SU-DHL-6 (cell line): ENCODE results near the gene MAP2K5.

Source experiments
- H2AFZ ChIP-seq: fragments of 200-600 bp; sonication (generic); 2 replicates; pipeline ENCODE4 v1.6.1; 2014; ENCODE audit warnings: low read depth, mild to moderate bottlenecking, moderate library complexity, mixed read lengths, antibody characterized with exemption, low read length; ENCODE audit not compliant: severe bottlenecking
- H3F3A ChIP-seq: fragments of 200-600 bp; shearing (Covaris generic); 2 replicates; pipeline ENCODE4 v1.6.0; 2016; ENCODE audit warnings: antibody characterized with exemption, mild to moderate bottlenecking; ENCODE audit not compliant: insufficient read depth
- H3K27ac ChIP-seq: fragments of 200-600 bp; sonication (generic); 2 replicates; pipeline ENCODE4 v1.5.1; 2016; ENCODE audit warnings: low read depth, mild to moderate bottlenecking, low read length, moderate library complexity, mixed read lengths
- H3K27me3 ChIP-seq: fragments of 200-600 bp; sonication (generic), shearing (Covaris generic); 2 replicates; pipeline ENCODE4 v1.6.0; 2014; ENCODE audit warnings: mild to moderate bottlenecking, low read length
- H3K36me3 ChIP-seq: fragments of 200-600 bp; sonication (generic); 2 replicates; pipeline ENCODE4 v1.6.1; 2014; ENCODE audit warnings: mild to moderate bottlenecking, low read length, mixed read lengths
- H3K4me2 ChIP-seq: fragments of 300-600, 200-600 bp; shearing (Covaris generic), sonication (generic); 2 replicates; pipeline ENCODE4 v1.6.0; 2014; ENCODE audit warnings: low read length, low read depth, mild to moderate bottlenecking; ENCODE audit not compliant: poor library complexity, severe bottlenecking
- H3K4me3 ChIP-seq: fragments of 200-600 bp; sonication (generic); 2 replicates; pipeline ENCODE4 v1.5.1; 2014; ENCODE audit warnings: antibody characterized with exemption, low read length, mild to moderate bottlenecking, mixed read lengths; ENCODE audit not compliant: insufficient read depth, poor library complexity, severe bottlenecking
- H3K79me2 ChIP-seq: fragments of 200-600 bp; sonication (generic); 2 replicates; pipeline ENCODE4 v1.6.1; 2014; ENCODE audit warnings: mild to moderate bottlenecking, low read length, moderate library complexity; ENCODE audit not compliant: insufficient read depth
- H3K9ac ChIP-seq: fragments of 200-600 bp; sonication (generic); 2 replicates; pipeline ENCODE4 v1.7.0; 2014; ENCODE audit warnings: mild to moderate bottlenecking, low read length
- H3K9me2 ChIP-seq: fragments of 200-600 bp; sonication (generic); replicated peaks from 2 replicates; pipeline ENCODE4 v1.6.1; 2014; ENCODE audit warnings: low read length; ENCODE audit not compliant: insufficient read depth
- H3K9me3 ChIP-seq: fragments of 200-600 bp; sonication (generic); 2 replicates; pipeline ENCODE4 v1.6.1; 2014; ENCODE audit warnings: low read length, mixed read lengths; ENCODE audit not compliant: insufficient read depth
- H4K20me1 ChIP-seq: fragments of 200-600 bp; sonication (generic); 2 replicates; pipeline ENCODE4 v1.6.1; 2014; ENCODE audit warnings: low read depth, mild to moderate bottlenecking, antibody characterized with exemption, low read length, moderate library complexity, mixed read lengths
- CTCF ChIP-seq: fragments of 200-600 bp; sonication (generic); IDR thresholded peaks from one replicate; pipeline ENCODE4 v1.5.1; 2017; ENCODE audit warnings: antibody characterized with exemption, mild to moderate bottlenecking, low read length, moderate library complexity; ENCODE audit not compliant: insufficient read depth, poor library complexity, severe bottlenecking
- EZH2phosphoT487 ChIP-seq: fragments of 200-600 bp; sonication (generic), shearing (Covaris generic); conservative IDR thresholded peaks from 2 replicates; pipeline ENCODE4 v1.6.1; 2018; ENCODE audit warnings: mild to moderate bottlenecking, antibody characterized with exemption, low read length, moderate library complexity, mixed read lengths

Gene MAP2K5

GRCh38 chr15:67745073-67746006 lies 202.8 kb downstream of the MAP2K5 start:
- Histone ChIP-seq H4K20me1 (no peaks in the 10 kb centered on the region), H3K4me3 (no peak overlapping the region), H3K4me2 (no peak overlapping the region), H3F3A (no peaks in the 10 kb centered on the region), H3K9me3 (no peaks in the 10 kb centered on the region), H3K9me2 (no peaks in the 10 kb centered on the region), H3K79me2 (no peaks in the 10 kb centered on the region), H2AFZ (no peak overlapping the region), H3K36me3 (no peaks in the 10 kb centered on the region), H3K27me3 (no peaks in the 10 kb centered on the region), H3K27ac (no peak overlapping the region), H3K9ac (no peak overlapping the region)
- TF ChIP-seq CTCF: no peak
- no peak for TF ChIP-seq EZH2phosphoT487

GRCh38 chr15:67746022-67746421 lies 203.5 kb downstream of the MAP2K5 start:
- Histone ChIP-seq H4K20me1 (no peaks in the 10 kb centered on the region), H3K27ac (no peak overlapping the region), H3K27me3 (no peaks in the 10 kb centered on the region), H3K79me2 (no peaks in the 10 kb centered on the region), H3K9me3 (no peaks in the 10 kb centered on the region), H3K36me3 (no peaks in the 10 kb centered on the region), H2AFZ (no peak overlapping the region), H3K4me3 (no peak overlapping the region), H3K9ac (no peak overlapping the region), H3K4me2 (no peak overlapping the region), H3F3A (no peaks in the 10 kb centered on the region), H3K9me2 (no peaks in the 10 kb centered on the region)
- TF ChIP-seq CTCF: no peak
- no peak for TF ChIP-seq EZH2phosphoT487

- no peaks in the 10 kb centered on the region for H3F3A ChIP-seq
- no peaks in the 10 kb centered on the region for H3K36me3 ChIP-seq
- H2AFZ ChIP-seq: no peak overlapping the region
- H3K9me3 ChIP-seq: no peaks in the 10 kb centered on the region
- no peaks in the 10 kb centered on the region for H3K9me2 ChIP-seq
- no peak for TF ChIP-seq EZH2phosphoT487
- no peak for TF ChIP-seq CTCF
- H3K79me2 ChIP-seq: no peaks in the 10 kb centered on the region
- H3K4me2 ChIP-seq: no peak overlapping the region
- no peak overlapping the region for H3K27ac ChIP-seq
- H3K27me3 ChIP-seq: no peaks in the 10 kb centered on the region
- H4K20me1 ChIP-seq: no peaks in the 10 kb centered on the region
- no peak overlapping the region for H3K9ac ChIP-seq
- no peak overlapping the region for H3K4me3 ChIP-seq
Observed at GRCh38 chr15:67746450-67746849, 203.9 kb downstream of the MAP2K5 start.
